ENCODE results near the gene GPR35.
"Not testable (repeated sequence)": the region's sequence is repeated elsewhere in the genome, so short reads cannot be mapped to it uniquely, and the experiment has no call there.

GPR35 gene

DNA sequence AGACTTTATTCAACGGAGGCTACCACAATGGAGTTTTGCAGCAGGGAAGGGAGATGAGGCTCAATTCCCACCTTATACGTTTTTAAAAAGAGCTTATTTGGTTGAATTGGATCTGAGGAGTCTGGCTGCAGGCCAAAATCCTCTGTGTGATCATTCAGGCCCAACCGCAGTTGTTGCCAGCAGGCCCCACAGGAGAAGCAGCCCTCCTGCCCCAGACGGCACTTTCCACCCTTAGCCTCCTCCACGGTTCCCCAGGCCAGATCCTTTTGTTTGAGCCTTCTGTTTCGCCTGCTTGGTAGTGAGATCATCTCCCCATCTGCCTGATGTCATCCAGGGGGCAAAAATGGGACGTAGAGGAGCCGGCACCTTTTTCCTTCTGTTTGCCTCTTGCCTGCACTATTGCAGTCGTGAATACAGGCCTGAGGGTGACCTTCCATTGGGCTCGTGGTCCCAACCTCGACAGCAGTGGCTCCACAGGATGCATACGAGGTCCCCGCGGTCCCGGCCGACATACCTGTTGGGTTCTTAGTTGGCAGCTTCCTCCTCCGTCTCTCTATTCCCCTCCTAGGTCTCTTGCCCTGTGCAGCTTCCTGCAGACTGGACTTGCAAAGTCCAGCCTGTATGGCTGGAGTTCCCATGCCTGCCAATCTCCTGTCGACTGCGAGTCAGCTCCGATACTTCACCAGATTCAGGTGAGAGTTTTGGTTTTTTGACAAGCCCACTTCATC is 9.3 kb upstream of the GPR35 start:
- ChIA-PET CTCF (interaction anchor here (0.7 kb wide), 1 partner anchor 45 kb away, joined by 3 read pairs; no protein-coding TSS in a partner anchor), POLR2A (ENCODE audit: low non-redundant PET) (no interaction called here)
- no peak for DNase-seq (ENCODE audit: low spot score)
- TF ChIP-seq, protein P1, sequence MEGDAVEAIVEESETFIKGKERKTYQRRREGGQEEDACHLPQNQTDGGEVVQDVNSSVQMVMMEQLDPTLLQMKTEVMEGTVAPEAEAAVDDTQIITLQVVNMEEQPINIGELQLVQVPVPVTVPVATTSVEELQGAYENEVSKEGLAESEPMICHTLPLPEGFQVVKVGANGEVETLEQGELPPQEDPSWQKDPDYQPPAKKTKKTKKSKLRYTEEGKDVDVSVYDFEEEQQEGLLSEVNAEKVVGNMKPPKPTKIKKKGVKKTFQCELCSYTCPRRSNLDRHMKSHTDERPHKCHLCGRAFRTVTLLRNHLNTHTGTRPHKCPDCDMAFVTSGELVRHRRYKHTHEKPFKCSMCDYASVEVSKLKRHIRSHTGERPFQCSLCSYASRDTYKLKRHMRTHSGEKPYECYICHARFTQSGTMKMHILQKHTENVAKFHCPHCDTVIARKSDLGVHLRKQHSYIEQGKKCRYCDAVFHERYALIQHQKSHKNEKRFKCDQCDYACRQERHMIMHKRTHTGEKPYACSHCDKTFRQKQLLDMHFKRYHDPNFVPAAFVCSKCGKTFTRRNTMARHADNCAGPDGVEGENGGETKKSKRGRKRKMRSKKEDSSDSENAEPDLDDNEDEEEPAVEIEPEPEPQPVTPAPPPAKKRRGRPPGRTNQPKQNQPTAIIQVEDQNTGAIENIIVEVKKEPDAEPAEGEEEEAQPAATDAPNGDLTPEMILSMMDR (conservative IDR thresholded peaks at IDR 0.05; ENCODE audit: low read depth) = no peak
- no peak overlapping the region for H3K27ac ChIP-seq

DNA sequence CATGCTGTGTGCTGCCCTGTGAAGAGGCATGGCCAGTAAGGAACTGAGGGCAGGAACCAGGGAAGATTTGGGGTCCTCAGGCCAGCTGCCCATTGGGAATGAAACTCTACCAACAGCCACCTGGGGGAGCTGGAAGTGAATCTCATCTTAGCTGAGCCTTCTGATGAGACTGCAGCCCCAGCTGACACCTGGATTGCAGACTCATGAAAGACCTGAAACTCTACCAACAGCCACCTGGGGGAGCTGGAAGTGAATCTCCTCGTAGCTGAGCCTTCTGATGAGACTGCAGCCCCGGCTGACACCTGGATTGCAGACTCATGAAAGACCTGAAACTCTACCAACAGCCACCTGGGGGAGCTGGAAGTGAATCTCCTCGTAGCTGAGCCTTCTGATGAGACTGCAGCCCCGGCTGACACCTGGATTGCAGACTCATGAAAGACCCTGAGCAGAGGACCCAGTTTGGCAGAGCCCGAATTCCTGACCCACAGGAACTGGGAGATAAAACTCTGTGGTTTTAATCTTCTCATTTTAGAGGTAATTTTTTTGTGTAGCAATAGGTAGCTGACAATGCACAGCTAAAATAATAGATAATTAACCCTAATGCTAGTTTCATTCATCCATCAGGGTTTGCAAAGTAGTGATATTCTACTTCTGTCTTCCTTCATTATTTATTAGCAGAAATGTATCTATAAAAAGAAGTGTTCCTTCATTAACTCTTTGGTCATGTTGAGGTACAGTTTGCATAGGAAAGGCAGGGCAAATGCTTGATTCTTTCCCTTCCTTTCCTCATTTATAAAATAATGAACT is 8.2 kb upstream of the GPR35 start:
- H3K27ac ChIP-seq; DNase-seq (ENCODE audit: low spot score); POLR2A ChIA-PET (ENCODE audit: low non-redundant PET): not testable (repeated sequence)
- CTCF ChIA-PET = interaction anchor here (0.7 kb wide), 1 partner anchor 44 kb away, joined by 3 read pairs; no protein-coding TSS in a partner anchor

DNA sequence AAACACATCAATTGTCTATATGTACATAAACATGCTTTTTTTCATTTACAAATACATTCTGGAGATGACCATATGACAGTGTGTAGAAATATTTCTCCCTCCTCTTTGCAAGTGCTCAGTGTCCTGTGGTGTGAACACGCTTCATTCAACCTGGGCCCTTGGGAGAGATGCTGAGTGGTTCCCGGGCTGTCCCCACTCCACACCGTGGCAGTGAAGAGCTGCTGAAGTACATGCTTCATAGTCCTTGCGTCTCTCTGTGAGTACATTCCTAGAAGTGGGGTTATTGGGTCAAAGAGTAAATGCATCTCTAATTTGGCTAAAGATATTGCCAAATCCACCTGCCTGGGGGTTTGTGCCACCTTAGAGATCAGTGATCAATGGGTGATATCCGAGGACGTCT is 6.5 kb upstream of the GPR35 start:
- H3K27ac ChIP-seq = no peak overlapping the region
- CTCF ChIA-PET = no interaction called here
- no peak for DNase-seq (ENCODE audit: low spot score)
- POLR2A ChIA-PET (ENCODE audit: low non-redundant PET) = no interaction called here
- TF ChIP-seq, protein P1 (conservative IDR thresholded peaks at IDR 0.05; ENCODE audit: low read depth) = no peak

DNA sequence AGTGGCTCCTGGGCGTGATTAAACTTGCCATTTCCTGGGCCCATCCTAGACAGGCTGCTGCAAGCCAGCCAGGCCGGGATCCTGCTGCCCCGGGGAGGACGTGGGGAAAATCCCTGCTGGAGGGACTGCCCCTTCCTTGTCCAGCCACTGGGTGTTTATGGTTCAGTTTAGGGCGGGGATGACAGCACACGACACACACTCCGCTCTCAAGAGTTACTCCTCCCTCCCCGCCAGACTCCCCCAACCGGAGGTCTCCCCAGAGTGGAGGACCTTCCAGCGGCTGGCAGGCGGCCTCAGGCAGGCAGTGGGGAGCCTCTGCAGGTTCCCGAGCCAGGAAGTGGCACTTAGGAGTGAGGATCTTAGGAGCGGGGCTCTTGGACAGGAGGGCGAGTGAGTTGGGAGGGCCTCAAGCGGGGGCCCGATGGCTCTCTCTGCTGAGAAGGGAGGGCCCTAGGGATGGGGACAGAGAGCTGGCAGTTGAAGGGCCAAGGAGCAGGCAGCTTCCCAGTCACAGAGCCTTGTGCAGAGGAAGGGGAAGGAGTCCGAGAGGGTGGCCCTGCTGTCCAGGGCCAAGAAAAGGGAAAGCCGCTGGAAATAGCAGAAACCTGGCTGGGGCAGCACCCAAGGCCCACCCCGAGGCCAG is 5.7 kb upstream of the GPR35 start:
- CTCF ChIA-PET = no interaction called here
- no peak overlapping the region for H3K27ac ChIP-seq
- TF ChIP-seq, protein P1 (conservative IDR thresholded peaks at IDR 0.05; ENCODE audit: low read depth) = no peak
- POLR2A ChIA-PET (ENCODE audit: low non-redundant PET) = no interaction called here
- no peak for DNase-seq (ENCODE audit: low spot score)

DNA sequence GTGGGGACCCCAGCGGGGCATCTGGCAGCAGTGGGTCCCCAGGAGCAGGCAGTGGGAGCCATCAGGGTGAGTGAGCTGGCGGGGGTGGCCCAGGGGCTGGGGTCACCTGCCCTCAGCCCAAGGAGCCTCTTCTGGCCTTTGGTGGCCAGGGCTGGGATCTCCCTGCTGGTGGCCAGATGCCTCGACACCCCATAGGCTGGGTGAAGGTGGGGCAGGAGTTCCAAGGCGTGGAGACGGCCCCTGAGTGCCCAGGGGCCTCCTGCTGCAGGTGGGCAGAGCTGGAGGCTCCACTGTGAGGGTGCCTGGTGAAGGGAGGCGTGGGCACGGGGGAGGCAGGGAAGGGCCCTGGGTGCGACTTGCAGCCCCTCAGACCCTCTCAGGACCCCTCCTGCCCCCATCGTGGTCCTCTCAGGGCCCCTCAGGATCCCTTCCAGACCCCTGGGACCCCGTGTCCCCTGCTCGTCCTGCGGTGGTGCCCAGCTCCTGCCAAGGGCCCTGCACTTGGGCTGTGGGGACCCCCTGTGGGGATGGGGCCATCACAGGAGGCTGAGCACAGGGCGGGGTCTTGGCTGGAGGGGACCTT is 5.0 kb upstream of the GPR35 start:
- TF ChIP-seq, protein P1 (conservative IDR thresholded peaks at IDR 0.05; ENCODE audit: low read depth) = no peak
- CTCF ChIA-PET = no interaction called here
- H3K27ac ChIP-seq = no peak overlapping the region
- POLR2A ChIA-PET (ENCODE audit: low non-redundant PET) = no interaction called here
- no peak for DNase-seq (ENCODE audit: low spot score)

DNA sequence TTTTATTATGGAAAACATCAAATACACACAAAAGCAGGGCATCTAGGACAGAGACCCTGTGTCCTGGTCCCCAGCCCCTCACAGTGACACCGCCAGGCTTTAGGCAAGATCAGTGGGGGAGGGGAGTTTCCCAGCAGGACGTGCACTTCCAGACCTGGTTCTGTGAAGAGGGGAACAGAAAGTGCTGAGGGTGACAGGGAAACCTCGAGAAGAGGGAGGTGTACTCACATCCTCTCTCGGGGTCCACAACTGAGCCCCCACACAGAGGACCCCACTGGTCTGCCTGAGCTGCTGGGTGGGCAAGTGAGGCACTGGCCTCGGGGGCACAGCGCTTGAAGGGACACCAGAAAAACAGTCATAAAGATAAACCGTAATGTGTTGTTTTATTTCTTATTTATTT is 4.4 kb upstream of the GPR35 start:
- CTCF ChIA-PET = no interaction called here
- TF ChIP-seq, protein P1 (conservative IDR thresholded peaks at IDR 0.05; ENCODE audit: low read depth) = no peak
- no peak overlapping the region for H3K27ac ChIP-seq
- no peak for DNase-seq (ENCODE audit: low spot score)
- POLR2A ChIA-PET (ENCODE audit: low non-redundant PET) = no interaction called here
